Measurements from ENCODE around the gene ITPR1. TPM values are rescaled to one million over a fixed set of nuclear protein-coding genes. Genes with fewer than 3 reads are reported as not detected.
A peak's percentile ranks its signal among the peaks of the same experiment; 100 is the strongest.

ITPR1 gene
- total and polyA plus RNA-seq, 2 experiments from 2014 or later: 1.4 to 2.5 TPM

- Histone ChIP-seq H3K79me2 (ENCODE audit: insufficient read depth) (no peaks in the 10 kb centered on the region), H3K36me3 (ENCODE audit: low read depth) (no peaks in the 10 kb centered on the region), H3K27me3 (replicated peaks; ENCODE audit: insufficient read depth) (no peaks in the 10 kb centered on the region), H3K9ac (no peak overlapping the region), H2AFZ (no peak overlapping the region), H3K4me1 (ENCODE audit: insufficient read depth) (peaks cover 16% of the 10 kb centered on the region), H3K9me2 (ENCODE audit: insufficient read depth) (no peaks in the 10 kb centered on the region), H4K20me1 (ENCODE audit: insufficient read depth) (no peaks in the 10 kb centered on the region), H3F3A (ENCODE audit: insufficient read depth) (peaks cover 15% of the 10 kb centered on the region), H3K4me3 (no peak overlapping the region), H3K9me3 (ENCODE audit: low read depth) (no peaks in the 10 kb centered on the region), H3K27ac (no peak overlapping the region), H3K4me2 (ENCODE audit: unreplicated experiment) (no peak overlapping the region)
- no peak for TF ChIP-seq EZH2 (IDR thresholded peaks at IDR 0.05; ENCODE audit: insufficient read depth, poor library complexity, severe bottlenecking)
- no peak for TF ChIP-seq EZH2phosphoT487 (IDR thresholded peaks at IDR 0.05; ENCODE audit: insufficient read depth, low read depth)
- 86 to 89% methylated on average over 10 of the region's 10 CpGs for WGBS, 2 experiments (ENCODE audit: low coverage in 1 of 2, low lambda C conversion rate in 2 of 2, missing lambda C conversion rate in 2 of 2)
- in situ Hi-C loops (cut with MboI): no loop called here
- DNase-seq: no peak
Observed at GRCh38 chr3:4894891-4895530, 401.9 kb downstream of the ITPR1 start.

- no peaks in the 10 kb centered on the region for H3K36me3 ChIP-seq (ENCODE audit: low read depth)
- H3K4me2 ChIP-seq (ENCODE audit: unreplicated experiment): no peak overlapping the region
- in situ Hi-C loops (cut with MboI): no loop called here
- no peak overlapping the region for H2AFZ ChIP-seq
- TF ChIP-seq EZH2phosphoT487 (IDR thresholded peaks at IDR 0.05; ENCODE audit: insufficient read depth, low read depth) (no peak), EZH2 (IDR thresholded peaks at IDR 0.05; ENCODE audit: insufficient read depth, poor library complexity, severe bottlenecking) (no peak)
- no peaks in the 10 kb centered on the region for H3K79me2 ChIP-seq (ENCODE audit: insufficient read depth)
- H3K9ac ChIP-seq: no peak overlapping the region
- H3K27me3 ChIP-seq (replicated peaks; ENCODE audit: insufficient read depth): no peaks in the 10 kb centered on the region
- H4K20me1 ChIP-seq (ENCODE audit: insufficient read depth): no peaks in the 10 kb centered on the region
- peaks cover 15% of the 10 kb centered on the region for H3F3A ChIP-seq (ENCODE audit: insufficient read depth)
- 21 to 28% methylated on average over 3 of the region's 3 CpGs for WGBS, 2 experiments (ENCODE audit: low coverage in 1 of 2, low lambda C conversion rate in 2 of 2, missing lambda C conversion rate in 2 of 2)
- no peaks in the 10 kb centered on the region for H3K9me2 ChIP-seq (ENCODE audit: insufficient read depth)
- H3K27ac ChIP-seq: no peak overlapping the region
- no peaks in the 10 kb centered on the region for H3K9me3 ChIP-seq (ENCODE audit: low read depth)
- no peak overlapping the region for H3K4me3 ChIP-seq
- H3K4me1 ChIP-seq (ENCODE audit: insufficient read depth): peaks cover 16% of the 10 kb centered on the region
- peak; percentile 55 for DNase-seq
Observed at GRCh38 chr3:4895838-4896237, 402.7 kb downstream of the ITPR1 start.

Other genes with a start within 250 kb of the ITPR1 start
- 6.1 and 12.5 TPM in 2 replicates for gene SETMAR, start 190.0 kb upstream of the ITPR1 start, total RNA-seq (2014; rRNA removed; shearing (Covaris generic))
- gene SETMAR, start 190.0 kb upstream of the ITPR1 start, polyA plus RNA-seq (2016; fragmentation: Nextera tagmentation; extraction: Ambion mirVana): 7.0 and 7.2 TPM in 2 replicates
- gene SUMF1, start 26.1 kb upstream of the ITPR1 start, total RNA-seq (2014; rRNA removed; shearing (Covaris generic)): 79.9 and 88.1 TPM in 2 replicates
- gene SUMF1, start 26.1 kb upstream of the ITPR1 start, polyA plus RNA-seq (2016; fragmentation: Nextera tagmentation; extraction: Ambion mirVana): 55.3 and 56.9 TPM in 2 replicates